Measurements from ENCODE around the gene LGR5. TPM values are rescaled to one million over a fixed set of nuclear protein-coding genes. Genes with fewer than 3 reads are reported as not detected.
"Not testable (repeated sequence)": the region's sequence is repeated elsewhere in the genome, so short reads cannot be mapped to it uniquely, and the experiment has no call there.

Gene LGR5
- total RNA-seq, 1 experiment from 2014 or later: not detected

GRCh38 chr12:71472441-71472911, 32.9 kb downstream of the LGR5 start:
- DNase-seq (ENCODE audit: low read depth): no peak

GRCh38 chr12:71474791-71475190, 35.2 kb downstream of the LGR5 start:
- no peak for DNase-seq (ENCODE audit: low read depth)

DNA sequence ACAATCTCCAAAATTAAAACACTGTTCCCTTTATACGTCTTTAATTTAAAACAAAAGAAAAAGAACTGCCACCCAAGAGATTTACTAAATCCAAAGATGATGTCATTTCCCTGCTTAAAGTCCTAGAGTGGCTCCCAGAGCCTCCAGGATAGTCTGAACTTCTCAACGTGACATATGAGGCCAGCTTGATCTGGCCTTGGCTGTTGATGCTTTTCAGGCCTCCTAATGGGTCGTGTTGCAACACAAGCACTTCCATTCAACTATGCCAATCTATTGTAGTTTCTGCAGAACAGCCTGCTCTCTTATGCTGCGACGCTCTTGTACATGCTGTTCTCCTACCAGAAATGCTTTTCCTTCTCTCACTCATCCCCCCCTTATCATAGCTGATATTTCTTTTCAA, 35.7 kb downstream of the LGR5 start:
- DNase-seq (ENCODE audit: low read depth): no peak

- DNase-seq (ENCODE audit: low read depth): peak; percentile 84
These were observed 36.9 kb downstream of the LGR5 start for GRCh38 chr12:71476513-71476912.

DNA sequence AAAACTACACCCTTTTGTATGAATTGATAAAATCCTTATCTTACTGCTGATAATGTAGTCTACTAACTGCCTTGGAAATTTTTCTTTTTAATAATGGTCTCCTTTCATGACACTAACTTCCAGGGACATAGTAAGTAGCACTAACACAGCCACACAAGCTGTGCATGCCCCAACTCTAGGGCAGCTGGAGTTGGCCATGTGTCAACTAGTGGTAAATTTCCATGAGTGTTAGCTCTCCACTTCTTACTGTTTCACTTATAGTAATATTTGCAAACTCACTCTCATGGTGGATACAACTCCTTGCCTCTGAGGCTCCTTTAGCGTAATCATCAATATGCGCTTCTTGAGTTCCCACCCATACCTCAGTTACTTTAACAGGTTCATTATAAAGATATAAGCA, 38.0 kb downstream of the LGR5 start:
- no peak for DNase-seq (ENCODE audit: low read depth)

- no peak for DNase-seq (ENCODE audit: low read depth)
These were observed 38.7 kb downstream of the LGR5 start for GRCh38 chr12:71478270-71478669.

GRCh38 chr12:71484272-71484905, 44.8 kb downstream of the LGR5 start:
- DNase-seq (ENCODE audit: low read depth): no peak

GRCh38 chr12:71490844-71491243, 51.2 kb downstream of the LGR5 start:
- DNase-seq (ENCODE audit: low read depth): not testable (repeated sequence)

GRCh38 chr12:71492604-71493003, 53.0 kb downstream of the LGR5 start:
- no peak for DNase-seq (ENCODE audit: low read depth)

DNA sequence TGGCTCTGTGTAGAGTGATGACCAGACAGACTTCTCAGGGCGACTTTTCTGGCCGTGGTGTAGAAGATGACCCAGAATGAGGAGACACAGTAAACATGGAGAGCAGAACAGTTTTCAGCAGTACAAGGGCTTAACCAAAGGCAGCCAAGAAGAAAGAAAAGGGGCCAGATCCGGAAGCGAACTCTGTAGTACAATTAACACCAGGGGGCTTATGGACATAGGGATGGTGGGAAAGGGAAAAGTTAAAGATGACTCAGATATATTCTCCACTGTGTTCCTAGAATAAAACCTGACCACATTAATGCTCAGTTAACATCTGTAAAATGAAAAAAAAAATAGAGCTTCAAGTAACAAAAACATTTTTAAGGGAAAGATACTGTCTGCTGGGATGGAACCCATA, 60.2 kb downstream of the LGR5 start:
- no peak for DNase-seq (ENCODE audit: low read depth)

- DNase-seq (ENCODE audit: low read depth): peak; percentile 12
These were observed 64.2 kb downstream of the LGR5 start for GRCh38 chr12:71503579-71504391.

GRCh38 chr12:71504476-71504875, 64.9 kb downstream of the LGR5 start:
- DNase-seq (ENCODE audit: low read depth): no peak

DNA sequence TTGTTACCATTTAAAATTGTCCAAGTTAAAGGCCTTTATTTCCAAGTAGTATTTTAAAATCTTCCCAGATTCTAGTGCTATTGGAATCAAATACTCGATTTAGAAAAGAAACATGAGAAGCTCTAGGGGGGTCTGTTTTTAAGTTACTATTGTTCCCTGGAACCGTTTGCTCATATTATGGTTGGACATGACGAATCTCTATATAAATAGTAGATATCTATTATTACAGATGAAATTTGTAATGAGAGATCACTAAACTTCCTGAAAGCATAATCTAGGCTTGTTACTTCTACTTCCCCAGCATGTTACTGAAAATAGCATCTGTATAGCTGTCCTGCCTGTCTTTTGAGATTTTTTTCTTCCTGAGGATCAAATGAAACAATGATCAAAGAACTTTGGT, 70.1 kb downstream of the LGR5 start:
- no peak for DNase-seq (ENCODE audit: low read depth)

- DNase-seq (ENCODE audit: low read depth): no peak
These were observed 77.7 kb downstream of the LGR5 start for GRCh38 chr12:71517145-71517846.

DNA sequence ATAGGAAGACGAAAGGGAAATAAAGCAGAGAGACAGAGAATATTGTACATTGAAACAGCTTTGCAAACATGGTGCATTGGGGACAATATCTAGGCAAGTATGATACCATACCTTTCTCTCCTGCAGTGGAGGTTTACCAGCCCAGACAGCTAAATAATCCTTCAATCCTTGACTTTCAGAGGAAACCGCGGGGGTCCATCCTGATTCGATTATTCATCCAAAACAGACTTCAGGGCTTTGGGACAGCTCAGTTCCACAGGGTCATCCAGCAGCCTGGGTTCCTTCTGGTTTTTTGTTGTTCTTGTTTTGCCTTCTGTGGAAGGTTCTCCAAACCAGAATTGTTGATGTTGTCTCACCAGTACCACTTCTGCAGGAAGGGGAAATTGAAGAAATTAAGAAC, 81.5 kb downstream of the LGR5 start:
- no peak for DNase-seq (ENCODE audit: low read depth)

- DNase-seq (ENCODE audit: low read depth): no peak
These were observed 85.0 kb downstream of the LGR5 start for GRCh38 chr12:71524626-71525025.

- DNase-seq (ENCODE audit: low read depth): no peak
These were observed 94.1 kb downstream of the LGR5 start for GRCh38 chr12:71533703-71534102.

GRCh38 chr12:71536279-71536938, 96.8 kb downstream of the LGR5 start:
- DNase-seq (ENCODE audit: low read depth): no peak

- DNase-seq (ENCODE audit: low read depth): no peak
These were observed 97.5 kb downstream of the LGR5 start for GRCh38 chr12:71536939-71537622.

DNA sequence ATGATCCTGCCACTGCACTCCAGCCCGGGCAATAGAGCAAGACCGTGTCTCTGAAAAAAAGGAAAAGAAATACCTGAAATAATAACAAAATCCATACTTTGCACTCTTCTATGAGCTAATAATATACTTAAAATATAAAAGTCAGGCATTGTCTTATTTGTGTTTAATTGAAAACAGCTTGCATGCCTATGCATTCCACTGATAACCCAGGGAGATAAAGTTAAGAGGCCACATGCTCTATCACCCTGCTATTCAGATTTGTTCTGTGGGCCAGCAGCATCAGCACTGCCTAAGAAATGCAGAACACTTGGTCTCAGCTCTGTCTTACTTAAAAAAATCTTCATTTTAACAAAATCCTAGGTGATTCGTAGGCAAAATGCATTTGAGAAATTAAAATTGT, 99.2 kb downstream of the LGR5 start:
- no peak for DNase-seq (ENCODE audit: low read depth)

GRCh38 chr12:71541583-71541982, 102.0 kb downstream of the LGR5 start:
- DNase-seq (ENCODE audit: low read depth): no peak
